Measurements from ENCODE around the gene ABLIM1.

The ABLIM1 gene

GRCh38 chr10:114649217-114649903, 8.7 kb downstream of the ABLIM1 start (continued):
- TF ChIP-seq TSHZ1 (tag by site-specific recombination; IDR thresholded peaks at IDR 0.05; ENCODE audit: borderline replicate concordance) (peak; percentile 48; the same call in 1 of the 2 replicates), KLF10 (tag by site-specific recombination; IDR thresholded peaks at IDR 0.05) (no peak), ZSCAN23 (tag by site-specific recombination; IDR thresholded peaks at IDR 0.05) (peak; percentile 88), ZNF433 (tag by site-specific recombination; IDR thresholded peaks at IDR 0.05; ENCODE audit: low read depth) (peak; percentile 99), ZNF776 (tag by site-specific recombination; IDR thresholded peaks at IDR 0.05; ENCODE audit: borderline replicate concordance) (no peak), ZNF404 (tag by site-specific recombination; IDR thresholded peaks at IDR 0.05) (peak; percentile 99), ZNF600 (tag by site-specific recombination; IDR thresholded peaks at IDR 0.05) (peak; percentile 51; the same call in 1 of the 2 replicates), ZNF324 (tag by site-specific recombination; IDR thresholded peaks at IDR 0.05) (0 out of 2 replicates have a peak, but pooled peaks have one; percentile 54), MEIS1 (CRISPR knock-in tag; IDR thresholded peaks at IDR 0.05; ENCODE audit: borderline replicate concordance) (no peak), ZNF639 (tag by site-specific recombination; IDR thresholded peaks at IDR 0.05) (peak; percentile 93), ZNF596 (tag by site-specific recombination; IDR thresholded peaks at IDR 0.05) (no peak), ZNF140 (tag by site-specific recombination; IDR thresholded peaks at IDR 0.05) (peak; percentile 98), ZNF221 (tag by site-specific recombination; IDR thresholded peaks at IDR 0.05; ENCODE audit: borderline replicate concordance) (peak; percentile 89; the same call in 1 of the 2 replicates), ZNF394 (tag by site-specific recombination; IDR thresholded peaks at IDR 0.05; ENCODE audit: borderline replicate concordance) (peak; percentile 99), ZNF155 (tag by site-specific recombination; IDR thresholded peaks at IDR 0.05) (0 out of 2 replicates have a peak, but pooled peaks have one; percentile 57), ZNF157 (tag by site-specific recombination; IDR thresholded peaks at IDR 0.05) (no peak), ZNF624 (tag by site-specific recombination; IDR thresholded peaks at IDR 0.05) (no peak), ZNF747 (tag by site-specific recombination; IDR thresholded peaks at IDR 0.05) (no peak), ZNF529 (tag by site-specific recombination; IDR thresholded peaks at IDR 0.05; ENCODE audit: insufficient replicate concordance) (peak; percentile 87), MZF1 (tag by site-specific recombination; IDR thresholded peaks at IDR 0.05; ENCODE audit: borderline replicate concordance) (peak; percentile 83; the same call in 1 of the 2 replicates), ZNF549 (tag by site-specific recombination; IDR thresholded peaks at IDR 0.05) (no peak), ZNF211 (tag by site-specific recombination; IDR thresholded peaks at IDR 0.05; ENCODE audit: low read depth) (0 out of 2 replicates have a peak, but pooled peaks have one; percentile 19), GLIS1 (tag by site-specific recombination; IDR thresholded peaks at IDR 0.05) (peak; percentile 10; the same call in 1 of the 2 replicates), RBAK (tag by site-specific recombination; IDR thresholded peaks at IDR 0.05) (peak; percentile 89), ZNF629 (tag by site-specific recombination; IDR thresholded peaks at IDR 0.05) (peak; percentile 87), BCL6B (tag by site-specific recombination; IDR thresholded peaks at IDR 0.05) (no peak), ZNF214 (tag by site-specific recombination; IDR thresholded peaks at IDR 0.05; ENCODE audit: borderline replicate concordance) (peak; percentile 23; the same call in 1 of the 2 replicates), ZNF704 (tag by site-specific recombination; IDR thresholded peaks at IDR 0.05) (peak; percentile 66; the same call in 1 of the 2 replicates)
